Right lobe of liver (tissue), 4 donors: ENCODE measurements around the gene PRELID2.

Experiments used
- POLR2A ChIP-seq: fragments of 450-650 bp; IDR thresholded peaks from one replicate; pipeline ENCODE4 v1.6.1; 2017; ENCODE audit warnings: antibody characterized with exemption, mild to moderate bottlenecking
- TF ChIP-seq, protein P1 (sequence below), 4 donors: fragments of 200-600 bp in 3 of 4; fragments of 450-650 bp in 1 of 4; IDR thresholded peaks; one replicate each; pipeline versions ENCODE4 v1.5.1 to v1.8.0; 2016 to 2022; ENCODE audit warnings: antibody characterized with exemption in 4 of 4, mild to moderate bottlenecking in 2 of 4
- donor health status: DM: no; HTN: no; CAD: no.
- donor health status: DM: no; HTN: no; CAD: no.
- donor health status: DM: no; HTN: yes; CAD: no.

DNA sequence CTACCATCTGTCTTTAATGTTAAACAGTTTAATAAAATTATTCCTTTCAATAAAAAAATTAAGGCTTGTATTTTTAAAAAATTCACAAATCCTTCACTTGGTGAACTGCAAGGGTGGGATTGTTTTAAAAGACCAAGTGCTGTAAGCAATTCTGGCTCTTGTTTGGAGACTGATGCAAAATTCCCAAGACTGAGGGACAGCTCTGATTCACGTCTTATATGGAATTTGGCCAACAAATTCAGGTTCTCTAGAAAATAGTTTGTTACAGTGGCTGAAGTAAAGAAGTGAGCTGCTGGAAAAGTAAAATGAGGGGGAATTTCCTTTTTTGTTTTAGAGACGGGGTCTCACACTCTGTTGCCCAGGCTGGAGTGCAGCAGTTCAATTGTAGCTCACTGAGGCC lies 58.3 kb downstream of the PRELID2 start:
- TF ChIP-seq, protein P1, sequence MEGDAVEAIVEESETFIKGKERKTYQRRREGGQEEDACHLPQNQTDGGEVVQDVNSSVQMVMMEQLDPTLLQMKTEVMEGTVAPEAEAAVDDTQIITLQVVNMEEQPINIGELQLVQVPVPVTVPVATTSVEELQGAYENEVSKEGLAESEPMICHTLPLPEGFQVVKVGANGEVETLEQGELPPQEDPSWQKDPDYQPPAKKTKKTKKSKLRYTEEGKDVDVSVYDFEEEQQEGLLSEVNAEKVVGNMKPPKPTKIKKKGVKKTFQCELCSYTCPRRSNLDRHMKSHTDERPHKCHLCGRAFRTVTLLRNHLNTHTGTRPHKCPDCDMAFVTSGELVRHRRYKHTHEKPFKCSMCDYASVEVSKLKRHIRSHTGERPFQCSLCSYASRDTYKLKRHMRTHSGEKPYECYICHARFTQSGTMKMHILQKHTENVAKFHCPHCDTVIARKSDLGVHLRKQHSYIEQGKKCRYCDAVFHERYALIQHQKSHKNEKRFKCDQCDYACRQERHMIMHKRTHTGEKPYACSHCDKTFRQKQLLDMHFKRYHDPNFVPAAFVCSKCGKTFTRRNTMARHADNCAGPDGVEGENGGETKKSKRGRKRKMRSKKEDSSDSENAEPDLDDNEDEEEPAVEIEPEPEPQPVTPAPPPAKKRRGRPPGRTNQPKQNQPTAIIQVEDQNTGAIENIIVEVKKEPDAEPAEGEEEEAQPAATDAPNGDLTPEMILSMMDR (IDR thresholded peaks at IDR 0.05): no peak
- no peak for TF ChIP-seq POLR2A
